ENCODE data around the gene COL18A1.

The COL18A1 gene

DNA sequence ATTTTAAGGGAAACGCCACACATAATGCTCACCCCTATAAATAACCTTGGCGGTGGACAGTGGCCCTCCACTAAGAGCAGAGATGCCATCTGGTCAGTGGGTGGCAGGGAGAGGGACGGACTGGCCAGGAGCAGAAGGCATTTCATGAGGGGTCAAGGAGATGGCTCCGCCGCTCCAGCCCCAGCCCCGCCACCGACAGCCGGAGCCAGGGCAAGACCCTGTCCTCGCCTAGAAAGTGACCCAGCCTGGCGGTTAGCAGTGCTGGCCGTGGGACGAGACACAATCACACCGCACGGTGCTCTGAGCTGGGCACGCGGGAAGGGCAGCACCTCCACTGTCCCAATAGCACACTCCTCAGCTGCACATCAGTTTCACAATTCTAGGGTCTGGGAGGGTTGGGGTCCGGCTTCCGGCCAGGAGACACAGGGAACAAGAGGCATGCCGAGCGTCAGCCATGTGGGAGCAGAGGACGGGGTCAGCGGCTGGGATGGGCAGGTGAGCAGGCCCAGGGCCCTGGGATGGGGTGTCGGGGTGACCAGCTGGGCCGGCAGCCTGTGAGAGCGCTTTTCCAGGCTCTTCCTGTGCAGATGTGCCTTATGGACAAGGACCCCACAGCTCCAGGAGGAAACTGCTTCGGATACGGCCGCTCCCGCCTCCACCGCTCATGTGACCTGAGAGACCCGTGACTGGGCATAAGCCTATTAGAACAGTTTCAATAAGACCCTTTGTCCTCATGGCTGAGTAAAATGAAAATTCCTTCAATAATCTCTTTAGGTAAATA, 131.5 kb downstream of the COL18A1 start:
- no peak overlapping the region for H3K4me3 ChIP-seq (ENCODE audit: control insufficient read depth, low read depth, low read length)
- TF ChIP-seq, protein P1, sequence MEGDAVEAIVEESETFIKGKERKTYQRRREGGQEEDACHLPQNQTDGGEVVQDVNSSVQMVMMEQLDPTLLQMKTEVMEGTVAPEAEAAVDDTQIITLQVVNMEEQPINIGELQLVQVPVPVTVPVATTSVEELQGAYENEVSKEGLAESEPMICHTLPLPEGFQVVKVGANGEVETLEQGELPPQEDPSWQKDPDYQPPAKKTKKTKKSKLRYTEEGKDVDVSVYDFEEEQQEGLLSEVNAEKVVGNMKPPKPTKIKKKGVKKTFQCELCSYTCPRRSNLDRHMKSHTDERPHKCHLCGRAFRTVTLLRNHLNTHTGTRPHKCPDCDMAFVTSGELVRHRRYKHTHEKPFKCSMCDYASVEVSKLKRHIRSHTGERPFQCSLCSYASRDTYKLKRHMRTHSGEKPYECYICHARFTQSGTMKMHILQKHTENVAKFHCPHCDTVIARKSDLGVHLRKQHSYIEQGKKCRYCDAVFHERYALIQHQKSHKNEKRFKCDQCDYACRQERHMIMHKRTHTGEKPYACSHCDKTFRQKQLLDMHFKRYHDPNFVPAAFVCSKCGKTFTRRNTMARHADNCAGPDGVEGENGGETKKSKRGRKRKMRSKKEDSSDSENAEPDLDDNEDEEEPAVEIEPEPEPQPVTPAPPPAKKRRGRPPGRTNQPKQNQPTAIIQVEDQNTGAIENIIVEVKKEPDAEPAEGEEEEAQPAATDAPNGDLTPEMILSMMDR (conservative IDR thresholded peaks at IDR 0.05; ENCODE audit: control insufficient read depth, insufficient read depth, low read depth, low read length): no peak
- no peak for DNase-seq (ENCODE audit: low read depth)

DNA sequence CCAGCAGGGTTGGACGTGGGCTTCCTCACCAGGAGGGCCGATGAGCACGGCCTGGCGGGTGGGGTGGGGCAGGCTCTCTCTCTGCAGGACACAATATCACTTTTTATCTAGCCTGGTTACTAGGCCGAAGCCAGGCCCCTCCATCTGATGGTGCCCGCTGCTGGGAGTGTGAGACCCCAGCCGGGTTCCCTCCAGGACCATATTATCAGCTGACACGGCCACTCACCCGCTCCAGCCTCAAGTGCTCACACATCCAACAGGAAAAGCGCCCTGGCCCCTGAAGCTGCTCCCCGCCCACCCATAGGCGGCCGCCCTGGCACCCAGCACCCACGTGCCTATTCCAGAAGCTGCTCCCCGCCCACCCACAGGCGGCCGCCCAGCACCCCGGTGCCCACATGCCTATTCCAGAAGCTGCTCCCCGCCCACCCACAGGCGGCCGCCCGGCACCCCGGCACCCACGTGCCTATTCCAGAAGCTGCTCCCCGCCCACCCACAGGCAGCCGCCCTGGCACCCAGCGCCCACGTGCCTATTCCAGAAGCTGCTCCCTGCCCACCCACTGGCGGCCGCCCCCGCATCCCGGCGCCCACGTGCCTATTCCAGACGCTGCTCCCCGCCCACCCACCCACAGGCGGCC, 132.3 kb downstream of the COL18A1 start:
- DNase-seq (ENCODE audit: low read depth): no peak

DNA sequence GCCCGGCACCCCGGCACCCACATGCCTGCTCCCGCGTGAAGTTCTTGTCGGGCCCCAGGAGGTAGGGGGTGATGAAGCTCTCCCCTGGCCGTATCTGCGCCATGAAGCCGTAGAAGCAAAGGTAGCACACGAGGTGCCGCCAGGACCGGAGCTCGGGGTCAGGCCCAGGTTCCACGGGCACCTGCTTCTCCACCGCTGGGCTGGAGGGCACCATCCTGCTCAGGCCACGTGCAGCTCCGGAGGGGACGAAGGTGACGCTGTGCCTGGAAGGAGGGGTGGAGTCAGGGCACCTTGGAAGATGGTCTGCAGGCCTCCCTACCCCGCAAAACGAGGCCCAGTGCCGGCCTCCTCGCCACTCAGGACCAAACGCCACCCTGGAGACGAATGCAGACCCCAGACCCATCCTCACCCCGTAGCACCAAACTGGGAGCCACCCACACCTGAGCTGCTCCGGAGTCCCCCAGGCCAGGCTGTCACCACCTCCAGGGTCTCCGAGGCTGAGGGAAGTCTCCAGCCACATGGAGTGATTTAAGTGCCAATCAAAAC, 132.9 kb downstream of the COL18A1 start:
- no peak for DNase-seq (ENCODE audit: low read depth)
- TF ChIP-seq, protein P1 (conservative IDR thresholded peaks at IDR 0.05; ENCODE audit: control insufficient read depth, insufficient read depth, low read depth, low read length): no peak
- H3K4me3 ChIP-seq (ENCODE audit: control insufficient read depth, low read depth, low read length): no peak overlapping the region

More for the DNA sequence above, 132.3 kb downstream of the COL18A1 start:
- TF ChIP-seq, protein P1 (conservative IDR thresholded peaks at IDR 0.05; ENCODE audit: control insufficient read depth, insufficient read depth, low read depth, low read length): no peak
- H3K4me3 ChIP-seq (ENCODE audit: control insufficient read depth, low read depth, low read length): no peak overlapping the region

DNA sequence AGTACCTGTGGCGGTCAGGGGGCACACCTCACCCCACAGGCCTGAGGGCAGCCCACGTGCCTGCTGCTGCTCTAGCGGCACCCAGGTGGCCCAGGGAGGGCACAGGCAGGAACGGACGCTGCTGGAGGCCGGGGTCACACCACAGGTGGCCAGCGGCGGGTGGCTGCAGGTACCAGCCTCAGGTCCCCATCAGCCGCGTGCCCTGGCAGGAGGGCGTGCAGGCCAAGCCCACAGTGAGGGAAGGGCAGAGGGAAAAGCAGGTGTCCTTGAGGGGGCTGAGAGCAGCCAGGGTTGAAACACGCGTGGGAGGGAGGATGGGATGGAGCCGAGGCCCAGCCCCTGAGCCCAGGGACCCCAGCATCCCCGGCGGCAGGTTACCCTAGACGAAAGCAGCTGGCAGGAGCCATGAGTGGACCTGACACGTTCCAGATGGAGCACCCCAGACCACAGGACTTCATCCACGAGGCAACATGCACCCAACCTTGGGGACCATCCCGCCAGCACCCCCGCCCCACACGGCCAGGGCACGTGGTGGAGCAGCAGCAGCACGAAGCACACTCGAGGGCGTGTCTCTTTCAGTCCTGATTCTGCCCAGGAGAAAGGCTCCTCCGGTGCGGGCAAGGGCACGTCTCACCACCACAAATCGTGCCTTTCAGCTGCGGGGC, 133.5 kb downstream of the COL18A1 start:
- TF ChIP-seq, protein P1 (conservative IDR thresholded peaks at IDR 0.05; ENCODE audit: control insufficient read depth, insufficient read depth, low read depth, low read length): no peak
- no peak for DNase-seq (ENCODE audit: low read depth)
- H3K4me3 ChIP-seq (ENCODE audit: control insufficient read depth, low read depth, low read length): no peak overlapping the region

DNA sequence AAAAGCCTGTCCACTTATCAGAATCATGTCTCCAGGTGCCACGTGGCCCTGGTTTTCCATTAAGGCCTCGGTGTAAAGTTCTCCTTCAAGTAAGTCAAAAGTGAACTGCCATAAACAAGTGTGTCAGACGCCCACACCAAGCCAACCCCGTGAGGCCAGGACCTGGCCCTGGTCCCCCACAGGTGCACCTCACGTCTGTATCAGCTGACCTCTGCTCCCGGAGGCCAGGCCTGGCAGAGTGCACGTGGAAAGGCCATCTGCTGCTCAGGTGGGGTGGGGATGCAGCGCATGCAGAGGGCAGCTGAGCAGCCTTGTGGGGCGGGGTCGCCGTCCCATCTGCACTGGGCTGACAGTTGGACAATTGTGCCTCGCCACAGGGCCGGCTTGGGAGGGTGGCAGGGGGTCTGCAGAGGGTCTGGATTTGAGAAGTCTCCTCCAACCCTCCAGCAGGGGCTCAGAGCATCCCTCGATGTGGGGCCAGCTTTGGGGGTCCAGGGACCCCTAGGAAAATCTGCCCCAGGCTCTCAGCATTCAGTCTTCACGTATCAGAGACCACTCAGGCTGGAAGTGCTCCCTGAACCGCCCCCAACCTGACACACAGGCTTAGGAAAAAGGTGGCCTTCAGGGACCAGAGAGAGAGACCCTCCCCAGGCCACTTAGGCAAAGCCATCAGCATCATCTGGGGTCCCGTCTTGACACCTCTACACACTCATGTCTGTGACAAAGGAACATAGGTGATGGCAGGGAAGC, 134.3 kb downstream of the COL18A1 start:
- no peak for DNase-seq (ENCODE audit: low read depth)
- TF ChIP-seq, protein P1 (conservative IDR thresholded peaks at IDR 0.05; ENCODE audit: control insufficient read depth, insufficient read depth, low read depth, low read length): no peak
- no peak overlapping the region for H3K4me3 ChIP-seq (ENCODE audit: control insufficient read depth, low read depth, low read length)

All from fibroblast of mammary gland (primary cell).